ENCODE results near the gene CIROP.

GRCh38 chr14:23137813-23138535 is 33.2 kb upstream of the CIROP start:
- TF ChIP-seq POLR2AphosphoS5 (IDR thresholded peaks at IDR 0.05; ENCODE audit: low read depth, low read length) (no peak), POLR2A (IDR thresholded peaks at IDR 0.05; ENCODE audit: low read depth, low read length) (no peak)
